ENCODE measurements around the gene NARS2. TPM values are rescaled to one million over a fixed set of nuclear protein-coding genes. Genes with fewer than 3 reads are reported as not detected.

Gene NARS2
- total and polyA plus RNA-seq, 7 donors: 12.8 to 22.3 (median 14.5) TPM

DNA sequence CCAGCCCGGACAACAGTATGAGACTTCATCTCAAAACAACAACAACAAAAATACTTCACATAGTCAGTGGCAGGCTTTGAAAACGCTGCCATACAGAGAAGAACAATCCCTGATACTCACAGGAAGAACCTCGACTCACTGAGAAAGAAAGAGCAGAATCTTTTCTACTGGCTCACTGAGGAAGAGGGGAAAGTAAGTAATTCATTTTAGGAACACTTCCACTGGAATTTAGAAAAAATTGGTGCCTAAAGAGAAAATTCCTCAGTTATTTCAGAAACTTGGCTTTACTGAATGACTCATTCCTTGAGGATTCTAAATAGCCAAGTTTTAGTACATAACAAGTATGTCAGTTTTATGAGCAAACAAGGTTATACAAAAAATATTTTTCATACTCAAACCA is 12.3 kb downstream of the NARS2 start:
- H3K27ac ChIP-seq: no peak overlapping the region
- TF ChIP-seq, protein P1, sequence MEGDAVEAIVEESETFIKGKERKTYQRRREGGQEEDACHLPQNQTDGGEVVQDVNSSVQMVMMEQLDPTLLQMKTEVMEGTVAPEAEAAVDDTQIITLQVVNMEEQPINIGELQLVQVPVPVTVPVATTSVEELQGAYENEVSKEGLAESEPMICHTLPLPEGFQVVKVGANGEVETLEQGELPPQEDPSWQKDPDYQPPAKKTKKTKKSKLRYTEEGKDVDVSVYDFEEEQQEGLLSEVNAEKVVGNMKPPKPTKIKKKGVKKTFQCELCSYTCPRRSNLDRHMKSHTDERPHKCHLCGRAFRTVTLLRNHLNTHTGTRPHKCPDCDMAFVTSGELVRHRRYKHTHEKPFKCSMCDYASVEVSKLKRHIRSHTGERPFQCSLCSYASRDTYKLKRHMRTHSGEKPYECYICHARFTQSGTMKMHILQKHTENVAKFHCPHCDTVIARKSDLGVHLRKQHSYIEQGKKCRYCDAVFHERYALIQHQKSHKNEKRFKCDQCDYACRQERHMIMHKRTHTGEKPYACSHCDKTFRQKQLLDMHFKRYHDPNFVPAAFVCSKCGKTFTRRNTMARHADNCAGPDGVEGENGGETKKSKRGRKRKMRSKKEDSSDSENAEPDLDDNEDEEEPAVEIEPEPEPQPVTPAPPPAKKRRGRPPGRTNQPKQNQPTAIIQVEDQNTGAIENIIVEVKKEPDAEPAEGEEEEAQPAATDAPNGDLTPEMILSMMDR (IDR thresholded peaks at IDR 0.05): no peak
- no peaks in the 10 kb centered on the region for H3K27me3 ChIP-seq (ENCODE audit: insufficient read depth in 3 of 3, low read length in 2 of 3)

DNA sequence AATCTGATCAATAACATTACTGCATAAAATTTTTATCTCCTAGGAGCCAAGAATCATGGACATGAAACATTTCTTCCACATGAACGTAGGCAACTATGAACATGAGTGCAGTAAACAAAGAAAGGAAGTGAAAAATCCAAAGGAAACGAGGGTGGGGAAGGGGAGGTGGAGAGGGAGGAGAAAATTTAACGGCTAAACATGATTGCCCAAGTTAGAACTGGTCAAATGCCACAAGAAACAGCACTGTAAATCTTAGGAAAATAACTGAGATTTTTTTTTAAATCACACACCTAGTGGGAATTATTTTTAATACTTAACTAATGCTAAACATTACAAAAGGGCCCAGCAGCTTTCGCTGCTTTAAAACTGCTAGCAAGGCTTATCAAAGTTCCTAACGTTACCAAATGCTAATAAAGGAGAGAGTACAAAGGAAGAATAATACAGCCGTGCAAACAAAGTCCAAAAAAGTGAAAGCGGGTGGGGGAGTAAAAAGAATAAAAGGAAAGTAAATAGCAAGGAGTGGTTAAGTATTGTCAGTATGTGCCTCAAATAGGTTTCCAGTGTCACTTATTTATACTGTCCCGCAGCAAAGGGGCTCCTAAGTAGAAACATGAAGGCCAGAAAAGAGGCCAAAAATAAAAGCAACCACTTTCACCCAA is 13.7 kb downstream of the NARS2 start:
- DNase-seq: no peak
- intact Hi-C loops (cut with DNase I): loop anchor here in 1 of 2 donors (10.0 kb wide), 1 partner anchor 416 kb away; no protein-coding TSS in a partner anchor
- Histone ChIP-seq H3K4me3 (no peak overlapping the region), H3K36me3 (ENCODE audit: insufficient read depth in 1 of 2, low read depth in 1 of 2) (peaks cover 5 to 39% of the 10 kb centered on the region in 2 donors), H3K27me3 (ENCODE audit: insufficient read depth in 3 of 3, low read length in 2 of 3) (no peaks in the 10 kb centered on the region), H3K9me3 (no peaks in the 10 kb centered on the region), H3K27ac (no peak overlapping the region), H3K4me1 (peaks cover 6% of the 10 kb centered on the region)
- ATAC-seq: no peak
- WGBS, 3 donors: 38 to 54% (median 41%) methylated on average over 8 of the region's 8 CpGs
- TF ChIP-seq, protein P1 (IDR thresholded peaks at IDR 0.05): no peak

More for the DNA sequence above, 12.3 kb downstream of the NARS2 start:
- DNase-seq (no peak), ATAC-seq (no peak)
- intact Hi-C loops (cut with DNase I): loop anchor here in 1 of 2 donors (10.0 kb wide), 1 partner anchor 418 kb away; no protein-coding TSS in a partner anchor
- WGBS, 3 donors: 39 to 61% (median 46%) methylated on average over 3 of the region's 3 CpGs
- Histone ChIP-seq H3K36me3 (ENCODE audit: insufficient read depth in 1 of 2, low read depth in 1 of 2) (peaks cover 3 to 38% of the 10 kb centered on the region in 2 donors), H3K4me3 (no peak overlapping the region), H3K4me1 (peaks cover 6% of the 10 kb centered on the region), H3K9me3 (no peaks in the 10 kb centered on the region)

DNA sequence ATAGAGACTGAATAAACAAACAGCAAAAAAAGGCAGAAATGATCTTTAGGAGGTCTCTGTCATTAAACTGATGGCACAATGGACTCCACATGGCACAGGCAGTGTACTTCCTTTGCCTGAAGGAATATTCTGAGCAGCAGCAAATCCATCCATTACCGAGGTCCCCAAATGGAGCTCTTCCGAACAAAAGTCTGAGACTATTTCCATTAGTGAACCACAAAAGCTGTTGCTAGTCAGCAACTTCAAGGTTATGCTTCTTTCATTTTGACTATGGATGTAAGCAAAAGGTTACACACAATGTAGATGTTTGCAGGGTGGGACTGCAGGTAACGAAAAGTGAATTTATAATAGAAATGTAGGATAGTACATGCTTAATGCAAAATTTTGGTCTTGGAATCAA is 14.5 kb downstream of the NARS2 start:
- DNase-seq (no peak), ATAC-seq (no peak)
- WGBS, 3 donors: 86 to 90% (median 88%) methylated on average over 3 of the region's 3 CpGs
- intact Hi-C loops (cut with DNase I): loop anchor here in 1 of 2 donors (10.0 kb wide), 1 partner anchor 415 kb away; no protein-coding TSS in a partner anchor
- H3K36me3 ChIP-seq (ENCODE audit: insufficient read depth in 1 of 2, low read depth in 1 of 2): peaks cover 2 to 31% of the 10 kb centered on the region in 2 donors
- peaks cover 6% of the 10 kb centered on the region for H3K4me1 ChIP-seq
- TF ChIP-seq, protein P1 (IDR thresholded peaks at IDR 0.05): no peak
- H3K27me3 ChIP-seq (ENCODE audit: insufficient read depth in 3 of 3, low read length in 2 of 3): no peaks in the 10 kb centered on the region
- no peak overlapping the region for H3K4me3 ChIP-seq
- no peaks in the 10 kb centered on the region for H3K9me3 ChIP-seq
- H3K27ac ChIP-seq: no peak overlapping the region

DNA sequence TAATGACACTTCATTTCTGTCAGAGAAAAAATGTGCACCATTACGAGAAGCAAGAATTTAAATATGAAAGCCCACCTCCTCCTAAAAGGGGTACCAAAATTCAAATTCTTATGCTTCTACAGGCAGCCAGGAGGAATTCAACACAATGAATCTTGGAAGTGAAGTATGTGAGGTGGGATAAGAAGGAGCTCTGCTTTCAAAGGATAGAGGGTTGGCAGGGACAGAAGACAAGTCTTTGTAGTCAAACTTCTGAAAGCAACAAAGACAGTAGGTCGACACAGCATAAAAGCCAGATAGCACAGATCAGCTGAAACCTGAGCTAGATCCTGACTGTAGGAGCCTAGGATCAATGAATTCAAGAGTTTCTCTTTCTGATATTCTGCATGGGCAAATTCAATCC is 17.4 kb downstream of the NARS2 start:
- DNase-seq (no peak), ATAC-seq (no peak)
- no peaks in the 10 kb centered on the region for H3K9me3 ChIP-seq
- no peaks in the 10 kb centered on the region for H3K4me1 ChIP-seq
- TF ChIP-seq, protein P1 (IDR thresholded peaks at IDR 0.05): no peak
- no peak overlapping the region for H3K4me3 ChIP-seq
- intact Hi-C loops (cut with DNase I): no loop called here
- no peak overlapping the region for H3K27ac ChIP-seq
- H3K36me3 ChIP-seq (ENCODE audit: insufficient read depth in 1 of 2, low read depth in 1 of 2): peaks cover 2 to 25% of the 10 kb centered on the region in 2 donors
- 80 to 93% (median 86%) methylated on average over 2 of the region's 2 CpGs for WGBS, 3 donors
- H3K27me3 ChIP-seq (ENCODE audit: insufficient read depth in 3 of 3, low read length in 2 of 3): no peaks in the 10 kb centered on the region
